ENCODE data around the gene ZNF549. TPM values are rescaled to one million over a fixed set of nuclear protein-coding genes. Genes with fewer than 3 reads are reported as not detected.

The ZNF549 gene
- total and polyA plus RNA-seq, 2 of the 8 experiments (the other 6 are each of a cell fraction or from before 2014, with no cell fraction given) = 4.3 to 9.7 TPM

DNA sequence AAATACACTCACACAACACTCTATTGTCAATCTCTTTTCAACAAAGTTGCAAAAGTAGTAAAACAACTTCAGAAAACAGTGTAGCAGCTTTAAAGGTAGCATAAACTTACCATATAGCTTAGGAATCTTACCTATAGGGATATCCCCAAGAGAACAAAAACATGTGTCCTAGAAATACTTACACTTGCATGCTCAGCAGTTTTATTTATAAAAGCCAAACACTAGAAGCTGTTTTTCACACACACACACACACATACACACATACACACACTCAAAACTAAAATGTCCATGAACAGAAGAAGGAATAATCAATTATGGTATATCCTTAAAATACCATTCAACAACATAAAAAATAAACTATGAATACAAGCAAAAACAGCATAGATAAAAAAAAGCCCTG, 15.7 kb upstream of the ZNF549 start:
- no peak overlapping the region for H3K9ac ChIP-seq (replicated peaks in 1 of 4; ENCODE audit: extremely low read depth in 1 of 4, low read depth in 3 of 4, low read length in 3 of 4)
- H3K56ac ChIP-seq (replicated peaks; ENCODE audit: insufficient read length, low read depth, low read length) = no peak overlapping the region
- no peak overlapping the region for H3K4me2 ChIP-seq (ENCODE audit: insufficient read depth in 1 of 2, low read depth in 2 of 2, low read length in 2 of 2)
- H3K79me1 ChIP-seq (ENCODE audit: low read depth, low read length) = no peaks in the 10 kb centered on the region
- peaks cover 15 to 22% of the 10 kb centered on the region in 2 experiments for H3K9me3 ChIP-seq (ENCODE audit: insufficient read depth in 2 of 2, low read depth in 1 of 2, low read length in 1 of 2)
- no peak overlapping the region for H4K5ac ChIP-seq (ENCODE audit: insufficient read length, low read depth, low read length)
- H2BK12ac ChIP-seq (ENCODE audit: low read depth, low read length) = no peak overlapping the region
- no peak overlapping the region for H2BK120ac ChIP-seq (replicated peaks; ENCODE audit: low read depth, low read length)
- ChIA-PET POLR2A (ENCODE audit: partially characterized antibody) (no interaction called here), CTCF (ENCODE audit: partially characterized antibody) (no interaction called here)
- peaks cover 9 to 28% (median 15%) of the 10 kb centered on the region in 4 experiments; a peak in 6 of 8 replicates for H3K36me3 ChIP-seq (ENCODE audit: control insufficient read depth in 2 of 4, insufficient read depth in 4 of 4, low read length in 3 of 4)
- H3K23me2 ChIP-seq (ENCODE audit: low read depth, low read length) = no peaks in the 10 kb centered on the region
- H4K91ac ChIP-seq (replicated peaks; ENCODE audit: insufficient read length, low read length) = no peak overlapping the region
- H4K8ac ChIP-seq (ENCODE audit: extremely low read depth, insufficient read depth, low read length) = no peak overlapping the region
- H3K4me1 ChIP-seq (replicated peaks in 1 of 4; ENCODE audit: control insufficient read depth in 3 of 4, insufficient read depth in 4 of 4, low read length in 3 of 4) = no peaks in the 10 kb centered on the region
- H3K23ac ChIP-seq (ENCODE audit: insufficient read length) = no peak overlapping the region
- no peak overlapping the region for H3K14ac ChIP-seq (ENCODE audit: insufficient read length)
- H2BK5ac ChIP-seq (ENCODE audit: low read depth, low read length) = no peak overlapping the region
- TF ChIP-seq KDM1A (IDR thresholded peaks at IDR 0.05; ENCODE audit: borderline replicate concordance, low read length) = no peak
- TF ChIP-seq RFX5 (IDR thresholded peaks at IDR 0.05; ENCODE audit: borderline replicate concordance, low read depth, low read length) = no peak
- TF ChIP-seq POLR2AphosphoS5 (IDR thresholded peaks at IDR 0.05; ENCODE audit: low read depth, low read length) = no peak
- TF ChIP-seq RBBP5 (IDR thresholded peaks at IDR 0.05; ENCODE audit: borderline replicate concordance, low read depth, low read length) = no peak
- TF ChIP-seq HDAC6 (IDR thresholded peaks at IDR 0.05; ENCODE audit: low read depth, low read length) = no peak
- TF ChIP-seq CTBP2 (IDR thresholded peaks at IDR 0.05; ENCODE audit: borderline replicate concordance, insufficient read depth, insufficient read length, low read length) = no peak
- no peak for TF ChIP-seq KDM4A (IDR thresholded peaks at IDR 0.05; ENCODE audit: low read depth, low read length, severe bottlenecking)
- no peak for TF ChIP-seq YY1 (IDR thresholded peaks at IDR 0.05; ENCODE audit: low read depth, low read length)
- no peak for TF ChIP-seq TAF1 (IDR thresholded peaks at IDR 0.05; ENCODE audit: low read depth, low read length)
- TF ChIP-seq EZH2 (IDR thresholded peaks at IDR 0.05; ENCODE audit: low read depth, low read length, severe bottlenecking) = no peak
- no peak for TF ChIP-seq RXRA (IDR thresholded peaks at IDR 0.05; ENCODE audit: insufficient read depth, low read depth, low read length)
- TF ChIP-seq FOSL1 (IDR thresholded peaks at IDR 0.05; ENCODE audit: insufficient read depth, low read depth, low read length) = no peak
- TF ChIP-seq SIX5 (IDR thresholded peaks at IDR 0.05; ENCODE audit: low read depth, low read length) = no peak
- TF ChIP-seq RNF2 (IDR thresholded peaks at IDR 0.05; ENCODE audit: borderline replicate concordance, low read depth, low read length, missing control alignments, poor library complexity, severe bottlenecking) = no peak
- no peaks in the 10 kb centered on the region for H3K79me2 ChIP-seq (ENCODE audit: control insufficient read depth in 1 of 2, insufficient read depth in 2 of 2, low read length in 2 of 2)
- H4K20me1 ChIP-seq (replicated peaks in 1 of 2; ENCODE audit: control insufficient read depth in 1 of 2, insufficient read depth in 2 of 2, low read length in 2 of 2) = no peaks in the 10 kb centered on the region
- no peak overlapping the region for H2AFZ ChIP-seq (ENCODE audit: low read length)
- no peak overlapping the region for H3K4me3 ChIP-seq (ENCODE audit: extremely low read depth in 1 of 4, insufficient read depth in 2 of 4, low read depth in 3 of 4, low read length in 4 of 4)
- H2BK15ac ChIP-seq (ENCODE audit: low read length) = no peak overlapping the region
- DNase-seq (ENCODE audit: low read depth in 1 of 2, low spot score in 2 of 2) (no peak), FAIRE-seq (no peak)
- no peak overlapping the region for H3K4ac ChIP-seq (replicated peaks; ENCODE audit: insufficient read length, low read depth, low read length)
- no peak overlapping the region for H2BK20ac ChIP-seq (ENCODE audit: low read length)
- H3K27me3 ChIP-seq (replicated peaks in 1 of 4; ENCODE audit: control insufficient read depth in 3 of 4, extremely low read depth in 1 of 4, insufficient read depth in 3 of 4, low read length in 3 of 4) = no peaks in the 10 kb centered on the region
- H3K27ac ChIP-seq (ENCODE audit: low read depth, low read length) = no peak overlapping the region
- H3K18ac ChIP-seq (ENCODE audit: extremely low read depth, low read length) = no peak overlapping the region
- H2AK5ac ChIP-seq (ENCODE audit: low read depth, low read length) = no peak overlapping the region

All from H1 (cell line).